GM18517 (cell line): ENCODE measurements around the gene ETFB.
A peak's percentile ranks its signal among the peaks of the same experiment; 100 is the strongest.
"Not testable (repeated sequence)": the region's sequence is repeated elsewhere in the genome, so short reads cannot be mapped to it uniquely, and the experiment has no call there.

Source experiments
- ATAC-seq: cut with Tn5 transposase; IDR thresholded peaks from one replicate; pipeline ENCODE4 v1.9.1; 2021; ENCODE audit warnings: mild to moderate bottlenecking, moderate library complexity; ENCODE audit not compliant: unreplicated experiment

Gene ETFB

DNA sequence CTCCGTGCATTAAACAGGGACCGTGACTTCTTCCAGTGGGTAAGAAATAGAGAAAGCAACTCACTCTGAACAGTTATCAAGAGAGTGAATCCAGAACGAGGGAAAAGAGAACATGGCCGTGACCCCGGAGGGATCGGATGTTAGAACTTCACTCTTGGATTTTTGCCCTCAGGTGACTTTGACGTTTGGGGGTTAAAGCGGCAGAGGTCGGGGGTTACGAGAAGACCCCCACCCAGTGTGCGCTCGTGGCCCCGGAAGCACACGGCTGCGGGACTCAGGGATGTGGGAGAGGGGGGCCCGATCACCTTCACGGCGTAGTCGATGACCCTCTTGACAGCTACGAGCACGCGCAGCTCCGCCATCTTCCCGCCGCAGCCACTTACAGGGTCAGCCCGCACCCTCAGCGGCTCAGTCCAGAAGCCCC is at the start of gene ETFB:
ETFB (minus strand) TSS at position 424 of the 424 bp plus-strand sequence; CDS start at position 362, 62 bp downstream.
- ATAC-seq = no peak

DNA sequence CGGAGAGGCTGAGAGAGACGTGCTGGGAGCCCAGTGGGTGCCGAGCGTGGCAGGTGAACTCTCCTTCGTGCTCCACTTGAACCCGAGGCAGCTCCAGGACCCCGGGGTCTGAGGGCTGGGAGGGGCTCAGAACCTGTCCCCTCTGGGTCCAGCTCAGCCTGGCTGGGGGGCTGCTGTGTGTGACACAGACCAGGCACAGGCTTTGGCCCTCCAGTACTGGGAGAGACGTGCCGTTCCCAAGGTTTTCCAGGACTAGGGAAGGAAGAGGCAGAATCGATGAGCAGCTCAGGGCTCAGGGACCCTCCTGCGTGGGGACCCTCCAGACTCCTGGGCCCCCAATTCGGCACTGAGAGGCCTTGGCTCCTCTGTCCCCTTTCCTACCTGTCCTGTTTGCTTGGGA is 49.0 kb upstream of the ETFB start:
- ATAC-seq = no peak

- ATAC-seq = no peak
Measured at GRCh38 chr19:51410950-51411748, 45.0 kb upstream of the ETFB start.

DNA sequence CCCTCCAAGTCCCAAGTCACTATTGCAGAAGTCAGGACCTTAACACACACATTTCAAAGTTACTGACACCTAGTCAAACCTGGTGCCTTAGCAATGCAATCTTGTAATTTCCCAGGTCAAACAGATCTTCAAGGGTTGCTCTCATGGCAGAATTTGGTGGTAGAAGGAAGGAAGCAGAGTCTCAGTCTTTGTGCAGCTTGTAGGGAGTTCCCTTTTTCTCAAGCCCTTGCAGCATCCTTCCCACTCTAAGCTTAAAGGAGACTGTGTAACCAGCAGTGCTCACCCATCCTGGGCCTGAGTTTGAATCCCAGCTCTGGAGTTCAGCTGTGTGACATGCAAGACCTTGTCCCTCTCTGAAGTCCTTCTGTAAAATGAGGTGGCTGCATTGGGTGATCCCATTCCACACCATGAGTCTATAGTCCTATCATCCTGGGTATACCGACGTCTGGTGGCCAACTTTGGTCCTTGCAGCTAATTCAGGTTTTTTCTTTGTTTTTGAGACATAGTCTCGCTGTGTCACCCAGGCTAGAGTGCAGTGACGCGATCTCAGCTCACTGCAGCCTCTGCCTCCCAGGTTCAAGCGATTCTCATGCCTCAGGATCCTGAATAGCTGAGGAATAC is 41.4 kb upstream of the ETFB start:
- ATAC-seq = no peak

DNA sequence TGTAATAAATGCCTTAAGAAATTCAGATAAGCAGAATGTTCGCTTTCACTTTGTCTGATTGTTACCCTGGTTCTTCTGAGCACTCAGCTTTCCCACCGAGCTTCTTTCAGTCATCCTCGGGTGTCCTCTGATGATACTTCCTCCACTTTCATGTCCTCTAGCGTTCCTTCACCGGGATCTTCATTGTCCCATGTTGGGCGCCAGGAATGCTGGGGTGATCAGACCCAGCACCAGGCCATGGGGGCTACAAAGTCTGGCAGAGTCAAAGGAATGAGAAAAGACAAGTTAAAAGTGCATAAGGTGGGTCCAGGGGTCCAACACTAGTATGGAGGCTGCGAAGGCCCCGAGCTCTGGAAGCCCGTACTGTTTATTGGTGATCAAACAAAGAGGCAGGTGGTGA is 35.9 kb upstream of the ETFB start:
- ATAC-seq = no peak

GRCh38 chr19:51399936-51400335 is 33.7 kb upstream of the ETFB start:
- ATAC-seq = not testable (repeated sequence)

GRCh38 chr19:51399231-51399630 is 33.0 kb upstream of the ETFB start:
- no peak for ATAC-seq

DNA sequence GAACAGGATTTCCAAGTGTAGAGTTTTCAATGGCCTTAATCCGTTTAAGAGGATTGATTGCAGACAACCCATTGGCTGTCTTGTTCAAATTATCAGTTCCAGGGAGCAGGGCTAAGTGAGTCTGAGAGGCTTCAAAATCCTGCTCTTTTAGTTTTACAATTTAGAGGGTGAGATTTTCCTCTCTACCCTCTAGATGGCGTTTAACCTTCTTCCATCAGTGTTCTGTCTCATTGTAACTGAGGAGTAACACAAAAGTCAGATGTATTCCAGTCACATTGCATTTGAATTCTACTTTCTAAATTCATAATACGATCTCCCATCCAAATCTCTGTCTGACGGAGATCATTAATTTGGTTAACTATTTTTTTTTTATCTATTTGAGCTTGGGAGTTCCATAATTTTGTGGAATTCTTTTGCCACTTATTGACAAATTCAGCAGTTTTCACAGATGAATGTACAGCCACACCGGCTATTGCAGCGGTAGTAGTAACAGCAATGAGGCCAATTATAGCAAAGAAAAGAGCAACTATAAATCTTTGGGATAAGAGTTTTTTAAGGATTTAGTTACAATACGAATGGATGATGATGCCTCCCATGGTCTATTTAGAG is 32.0 kb upstream of the ETFB start:
- no peak for ATAC-seq

GRCh38 chr19:51397453-51397852 is 31.3 kb upstream of the ETFB start:
- ATAC-seq = not testable (repeated sequence)

GRCh38 chr19:51396175-51396574 is 30.0 kb upstream of the ETFB start:
- ATAC-seq = no peak

DNA sequence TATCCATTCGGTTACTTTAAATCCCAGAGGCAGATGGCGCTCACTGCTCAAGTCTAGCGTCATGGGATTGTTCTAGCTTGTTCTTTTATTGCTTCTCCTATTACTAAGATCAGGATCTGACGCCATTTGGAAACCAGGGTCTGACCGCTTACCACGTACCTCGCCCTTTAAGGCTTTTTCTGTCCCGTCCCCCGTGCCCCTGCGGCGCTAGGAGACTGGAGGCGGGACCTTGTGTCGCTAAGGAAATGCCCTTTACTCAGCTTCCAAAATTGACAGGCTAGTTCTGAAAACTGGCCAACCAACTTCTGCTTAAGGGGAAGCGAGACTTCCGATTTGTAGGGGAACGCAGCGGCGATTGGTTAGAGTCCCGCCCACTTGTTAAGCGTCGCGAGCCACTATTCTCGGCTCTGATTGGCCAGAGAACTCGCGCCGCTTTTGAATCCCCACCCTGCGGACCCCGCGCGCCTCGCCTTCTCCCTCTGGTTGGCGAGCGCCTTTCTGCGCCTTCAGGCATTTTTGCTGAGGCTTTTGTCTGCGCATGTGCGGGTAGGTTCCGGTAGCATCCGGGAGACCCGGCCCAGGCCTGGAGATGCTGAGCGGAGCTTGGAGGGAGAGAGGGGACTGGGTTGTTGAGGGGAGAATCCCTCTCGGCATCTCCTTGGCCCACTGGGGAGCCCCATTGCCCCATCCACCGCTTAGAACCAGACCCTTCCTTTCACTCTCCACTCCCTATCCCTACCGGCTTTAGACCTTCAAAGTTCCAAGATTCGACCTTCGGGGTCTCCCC is 28.1 kb upstream of the ETFB start:
- peak; percentile 88 for ATAC-seq

DNA sequence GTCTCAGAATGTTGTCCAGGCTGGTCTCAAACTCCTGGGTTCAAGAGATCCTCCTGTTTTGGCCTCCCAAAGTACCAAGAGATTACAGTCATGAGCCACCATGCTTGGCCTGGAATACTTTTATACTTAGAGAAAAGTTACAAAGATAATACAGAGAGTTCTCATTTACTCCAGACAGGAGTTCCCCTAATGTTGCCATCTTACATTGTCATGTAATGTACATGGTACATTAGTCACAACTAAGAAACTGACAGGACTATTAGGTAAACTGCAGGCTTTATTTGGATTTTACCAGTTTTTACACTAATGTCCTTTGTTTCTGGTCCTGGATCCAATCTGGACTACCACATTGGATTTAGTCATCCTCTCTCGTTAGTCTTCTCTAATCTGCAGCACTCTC is 26.5 kb upstream of the ETFB start:
- no peak for ATAC-seq

DNA sequence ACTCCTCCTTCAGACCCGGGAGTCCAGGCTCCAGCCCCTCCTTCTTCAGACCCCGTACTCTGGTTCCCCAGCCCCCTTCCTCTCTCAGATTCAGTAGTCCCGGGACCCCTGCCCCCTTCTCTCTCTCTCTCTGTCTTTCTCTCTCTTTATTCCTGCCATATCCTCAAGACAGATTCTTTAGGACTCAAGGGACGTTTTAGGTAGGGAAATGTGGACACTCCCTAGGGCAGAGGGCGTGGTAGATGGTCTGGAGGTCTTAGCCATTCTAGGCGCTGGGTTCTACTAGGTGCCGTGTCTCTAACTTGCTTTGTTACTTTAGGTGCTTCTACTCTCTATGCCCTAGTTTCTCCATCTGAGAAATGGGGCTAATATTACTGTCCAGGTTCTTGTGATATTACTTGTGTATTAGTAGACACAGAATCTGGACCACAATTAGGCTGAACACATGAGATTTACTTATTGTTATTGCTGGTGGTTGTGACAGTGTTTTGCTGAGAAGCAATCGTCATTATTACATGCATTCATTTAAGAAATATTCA is 25.0 kb upstream of the ETFB start:
- ATAC-seq = no peak

GRCh38 chr19:51389143-51389542 is 23.0 kb upstream of the ETFB start:
- no peak for ATAC-seq

DNA sequence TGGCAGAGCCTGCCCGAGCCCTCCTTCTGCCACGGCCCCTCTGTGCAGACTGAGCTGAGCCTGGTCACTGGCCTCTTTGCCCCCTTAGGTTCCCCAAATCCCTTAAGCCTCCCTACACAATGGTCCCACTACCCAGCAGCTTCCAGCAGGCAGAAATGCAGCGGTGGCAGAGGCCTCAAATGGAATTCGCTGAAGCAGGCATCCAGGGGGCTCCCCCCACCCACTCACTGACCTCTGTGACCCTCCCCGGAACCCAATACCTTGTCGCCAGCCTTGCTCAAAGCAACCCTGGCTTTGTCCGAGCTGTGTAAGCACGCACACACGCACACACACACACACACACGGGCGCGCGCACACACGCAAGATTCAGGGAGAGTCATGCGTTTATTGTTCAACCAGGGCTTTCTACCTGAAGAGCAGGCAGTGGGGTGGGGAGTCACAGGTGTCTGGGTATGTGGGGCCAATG is 21.8 kb upstream of the ETFB start, which contains the start of gene LIM2:
LIM2 (minus strand) TSS at position 51 of the 466 bp plus-strand sequence. CDS start 531 bp downstream, outside the sequence.
- ATAC-seq = no peak

- no peak for ATAC-seq
Measured at GRCh38 chr19:51386882-51387520, 20.8 kb upstream of the ETFB start.

GRCh38 chr19:51382004-51382403 is 15.8 kb upstream of the ETFB start:
- no peak for ATAC-seq

DNA sequence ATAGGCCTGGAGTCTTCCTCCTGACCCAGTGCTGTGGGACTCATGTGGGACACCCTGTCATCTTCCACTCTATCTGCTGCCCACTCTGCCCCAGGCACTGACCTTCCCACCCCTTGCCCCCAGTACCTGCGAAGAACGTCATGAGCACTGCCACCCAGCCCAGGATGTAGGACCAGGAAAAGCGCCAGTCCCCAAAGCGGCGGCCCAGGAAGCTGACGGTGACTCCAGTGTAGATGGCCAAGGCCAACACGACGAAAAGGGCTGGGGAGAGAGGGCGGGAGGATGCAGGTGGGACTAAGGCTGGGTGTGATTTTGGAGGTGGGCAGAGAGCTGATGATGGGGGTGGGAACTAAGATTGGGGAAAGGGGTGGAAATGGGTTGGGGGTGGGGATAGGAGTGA is 14.2 kb upstream of the ETFB start:
- no peak for ATAC-seq

DNA sequence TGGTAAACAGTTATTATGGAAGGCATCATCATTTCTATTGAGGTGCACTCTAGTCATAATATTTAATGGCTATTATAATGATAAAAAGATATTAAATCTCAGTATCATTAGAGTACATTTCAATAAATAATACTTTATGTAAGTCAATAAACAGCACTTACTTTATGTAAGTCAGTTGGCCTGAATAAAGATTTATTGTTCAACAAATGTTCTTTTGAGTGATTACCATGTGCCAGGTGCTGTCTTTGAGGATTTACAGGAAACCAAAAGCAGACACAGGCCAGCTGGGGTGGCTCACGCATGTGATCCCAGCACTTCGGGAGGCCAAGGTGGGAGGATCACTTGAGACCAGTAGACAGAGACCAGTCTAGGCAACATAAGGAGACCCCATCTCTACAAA is 11.2 kb upstream of the ETFB start:
- no peak for ATAC-seq

DNA sequence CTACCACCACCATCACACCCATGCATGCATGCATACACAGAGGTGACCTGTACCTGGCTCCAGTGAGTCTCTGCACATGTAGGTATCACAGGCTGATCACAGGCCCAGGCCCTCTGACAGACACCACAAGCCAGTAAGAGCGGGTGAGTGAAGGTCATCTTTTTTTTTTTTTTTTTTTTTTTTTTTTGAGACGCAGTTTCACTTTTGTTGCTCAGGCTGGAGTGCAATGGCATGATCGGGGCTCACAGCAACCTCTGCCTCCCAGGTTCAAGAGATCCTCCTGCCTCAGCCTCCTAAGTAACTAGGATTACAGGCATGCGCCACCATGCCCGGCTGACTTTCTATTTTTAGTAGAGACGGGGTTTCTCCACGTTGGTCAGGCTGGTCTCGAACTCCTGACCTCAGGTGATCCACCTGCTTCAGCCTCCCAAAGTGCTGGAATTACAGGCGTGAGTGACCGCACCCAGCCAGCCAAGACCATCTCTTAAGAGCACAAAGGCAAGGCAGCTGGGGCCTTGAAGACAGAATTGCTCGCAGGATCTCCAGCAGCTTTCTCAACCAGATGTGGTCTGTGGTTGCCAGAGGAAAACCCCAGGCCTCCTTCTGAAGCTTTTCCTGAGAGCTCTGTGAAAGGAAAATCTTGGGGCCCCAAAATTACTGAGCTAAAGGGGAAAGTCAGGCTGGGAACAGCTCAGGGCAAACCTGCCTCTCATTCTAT is 9.5 kb upstream of the ETFB start:
- ATAC-seq = no peak
